NCI-H82 treated with DMSO at 0.1 percent for 48 hours (cell line): ENCODE data around the gene CCDC92B.
"Not testable (repeated sequence)": the region's sequence is repeated elsewhere in the genome, so short reads cannot be mapped to it uniquely, and the experiment has no call there.

Experiments
- DNase-seq: peaks from one replicate; lab custom pipeline; 2025; ENCODE audit not compliant: unreplicated experiment; lab: John Stamatoyannopoulos, UW

CCDC92B gene

DNA sequence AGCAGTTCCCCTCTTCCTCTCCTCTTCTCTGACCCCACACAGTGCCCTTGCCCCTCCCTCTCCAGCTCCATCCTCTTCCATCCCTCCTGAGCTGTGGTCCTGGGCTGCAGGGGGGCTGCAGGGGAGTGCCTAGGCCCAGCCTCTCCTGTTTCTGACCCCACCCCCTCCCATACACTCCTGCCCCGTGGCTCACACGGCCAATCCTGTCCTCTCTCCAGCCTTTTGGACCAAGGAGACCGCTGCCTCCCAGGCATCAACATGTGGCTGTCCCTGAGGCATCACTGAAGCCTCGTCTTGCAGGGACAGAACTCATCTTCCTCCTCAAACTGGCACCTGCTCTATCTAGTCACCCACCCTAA lies 44.6 kb downstream of the CCDC92B start:
- no peak for DNase-seq

- no peak for DNase-seq
Observed at GRCh38 chr17:2704031-2704889, 45.2 kb downstream of the CCDC92B start.

DNA sequence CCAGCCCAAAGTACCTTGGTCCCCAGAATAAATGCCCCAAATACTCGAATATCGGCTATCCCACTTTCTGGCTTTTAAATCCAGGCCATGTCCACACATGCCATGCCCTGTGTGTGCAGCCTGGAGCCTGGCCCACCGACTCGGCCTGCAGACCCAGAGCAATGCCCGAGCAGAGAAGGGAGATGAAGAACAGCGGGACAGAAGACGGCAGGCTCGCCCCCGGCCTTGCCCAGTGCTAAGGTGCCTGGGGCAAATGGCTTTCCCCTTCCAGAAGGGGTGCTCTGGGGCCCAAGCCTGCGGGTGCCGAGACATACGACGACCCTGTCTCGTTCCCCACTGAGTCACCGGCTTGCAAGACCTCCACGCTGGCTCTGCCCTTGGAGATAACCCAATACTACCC lies 45.8 kb downstream of the CCDC92B start:
- DNase-seq: no peak

- DNase-seq: no peak
Observed at GRCh38 chr17:2703181-2703580, 46.3 kb downstream of the CCDC92B start.

- no peak for DNase-seq
Observed at GRCh38 chr17:2701996-2702741, 47.3 kb downstream of the CCDC92B start.

GRCh38 chr17:2701161-2701995 lies 48.1 kb downstream of the CCDC92B start:
- DNase-seq: no peak

DNA sequence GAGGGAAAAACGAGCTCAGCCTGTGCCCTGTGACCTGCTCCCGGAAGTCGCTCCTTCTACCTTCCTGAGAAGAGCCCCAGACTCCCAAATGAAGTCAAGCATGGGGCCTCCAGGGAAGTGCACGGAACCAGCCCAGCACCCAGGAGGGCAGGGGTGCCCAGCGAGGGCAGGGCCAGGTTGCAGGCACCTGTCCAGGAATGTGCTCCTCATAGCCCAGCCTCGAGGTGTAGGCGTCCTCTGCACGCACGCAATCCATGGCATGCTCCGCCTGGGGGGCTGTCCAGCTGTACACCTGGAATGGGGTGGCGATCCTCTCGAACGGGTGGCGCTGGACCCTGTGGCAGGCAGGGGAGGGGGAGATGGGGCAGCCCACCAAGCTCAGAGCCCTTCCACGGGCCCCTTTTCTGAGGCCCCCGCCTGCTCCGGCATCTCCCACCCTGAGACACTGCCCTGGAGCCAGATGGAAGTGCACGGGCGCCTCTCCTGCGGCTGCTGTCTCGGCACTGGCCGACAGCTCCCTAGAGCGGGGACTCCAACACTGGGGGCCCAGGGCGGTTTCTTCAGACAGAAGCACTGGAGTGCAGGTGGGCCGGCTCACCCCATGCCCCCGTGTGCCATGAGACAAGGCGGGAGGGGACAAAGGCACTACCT lies 48.8 kb downstream of the CCDC92B start:
- peak; percentile 84 for DNase-seq

- no peak for DNase-seq
Observed at GRCh38 chr17:2700030-2700490, 49.4 kb downstream of the CCDC92B start.

GRCh38 chr17:2699216-2699805 lies 50.1 kb downstream of the CCDC92B start:
- not testable (repeated sequence) for DNase-seq

- no peak for DNase-seq
Observed at GRCh38 chr17:2697611-2698162, 51.8 kb downstream of the CCDC92B start.

GRCh38 chr17:2695961-2696760 lies 53.3 kb downstream of the CCDC92B start:
- DNase-seq: no peak

- no peak for DNase-seq
Observed at GRCh38 chr17:2695243-2695960, 54.0 kb downstream of the CCDC92B start.

DNA sequence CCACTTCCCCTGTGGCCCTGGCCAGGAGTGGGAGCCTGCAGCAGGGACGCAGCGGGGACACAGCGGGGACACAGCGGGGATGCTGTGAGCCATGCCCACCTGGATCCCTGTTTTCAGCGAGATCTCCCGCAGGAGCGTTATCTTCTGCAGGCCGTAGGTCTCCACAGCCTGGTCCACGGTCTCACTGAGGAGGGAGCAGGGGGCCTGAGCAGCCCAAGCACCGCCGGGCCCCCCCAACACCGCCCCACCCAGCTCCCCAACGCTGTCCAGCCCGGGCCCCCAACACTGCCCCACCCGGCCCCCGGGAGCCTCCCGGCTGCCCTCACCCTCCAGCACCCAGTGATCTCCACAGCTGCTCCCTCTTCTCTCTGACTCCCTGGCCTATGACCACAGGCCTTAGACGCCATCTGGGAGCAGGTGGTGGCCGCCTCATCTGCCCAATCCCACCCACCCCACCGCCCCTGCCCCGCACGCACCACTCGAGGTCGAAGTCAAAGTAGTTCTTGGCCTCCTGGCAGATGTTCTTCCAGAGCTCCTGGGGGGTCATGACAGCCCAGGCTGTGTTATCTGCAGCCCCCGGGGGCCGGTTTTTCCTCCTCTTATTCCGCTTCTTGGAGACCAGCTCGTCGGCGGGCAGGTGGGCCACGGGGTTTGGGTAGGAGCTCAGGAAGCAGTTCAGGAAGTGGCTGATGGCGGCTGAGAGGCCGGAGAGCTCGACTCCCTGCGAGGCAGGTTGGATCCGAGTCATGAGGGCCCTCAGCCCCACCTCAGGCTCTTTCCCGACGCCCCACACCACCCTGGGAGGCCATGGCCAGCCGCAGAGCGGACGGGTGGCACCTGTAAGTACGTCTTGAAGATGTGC lies 54.8 kb downstream of the CCDC92B start:
- DNase-seq: no peak

GRCh38 chr17:2693561-2694380 lies 55.7 kb downstream of the CCDC92B start:
- no peak for DNase-seq

DNA sequence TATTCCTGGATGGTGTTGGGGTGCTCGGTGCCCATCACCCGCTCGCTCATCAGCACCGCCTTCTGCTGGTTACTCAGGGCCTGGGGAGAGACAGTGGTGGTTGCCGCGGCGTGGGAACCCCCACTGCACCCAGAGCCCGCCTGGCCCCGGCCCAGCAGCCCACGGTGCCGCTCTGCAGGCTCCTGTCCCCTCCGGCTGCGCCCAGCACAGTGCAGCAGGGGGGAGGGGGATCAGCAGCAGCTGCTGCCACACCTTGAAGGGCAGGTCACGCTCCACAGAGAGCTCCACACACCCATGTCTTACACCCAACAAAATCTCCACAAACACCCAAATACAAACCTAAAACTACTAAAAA lies 56.7 kb downstream of the CCDC92B start:
- no peak for DNase-seq

DNA sequence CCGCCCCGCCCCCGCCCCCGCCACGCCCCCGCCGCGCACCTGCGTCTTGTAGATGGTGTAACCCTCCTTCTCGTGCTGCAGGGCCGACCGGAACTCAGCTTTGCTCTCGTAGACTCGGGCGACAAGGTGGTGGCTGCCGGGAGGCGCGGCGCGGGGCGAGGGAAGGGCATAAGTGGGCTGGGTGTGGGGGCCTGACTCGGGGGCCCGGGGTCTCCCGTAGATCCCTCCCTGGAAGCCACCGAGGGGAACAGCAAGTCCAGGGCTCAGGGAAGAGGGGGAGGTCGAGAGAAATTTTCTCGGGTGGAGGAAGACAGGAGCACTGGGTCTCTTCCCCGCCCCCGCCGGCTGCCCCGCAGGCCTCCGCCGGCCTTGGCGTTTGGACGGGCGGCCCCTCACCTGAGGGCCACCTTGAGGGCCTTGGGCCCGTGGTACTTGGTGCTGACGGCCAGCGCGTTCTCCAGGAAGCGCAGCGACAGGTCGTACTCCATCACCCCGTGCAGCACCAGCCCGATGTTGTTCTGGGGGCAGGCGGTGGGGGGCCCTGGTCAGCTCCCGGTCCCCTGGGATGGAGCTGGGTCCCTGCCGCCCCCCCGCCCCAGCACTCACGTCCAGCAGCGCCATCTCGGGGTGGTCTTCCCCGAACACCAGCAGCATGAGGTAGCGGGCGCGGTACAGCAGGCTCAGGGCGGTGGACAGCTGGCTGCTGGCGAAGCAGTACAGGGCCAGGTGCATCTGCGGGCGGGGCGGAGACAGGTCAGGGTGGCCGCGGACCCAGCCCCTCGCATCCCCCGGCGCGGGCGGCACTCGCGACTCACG lies 57.3 kb downstream of the CCDC92B start:
- DNase-seq: no peak
